Measurements from ENCODE around the gene GPLD1.

Gene GPLD1

GRCh38 chr6:24490948-24491347 is 1.6 kb upstream of the GPLD1 start:
- TF ChIP-seq TOX (CRISPR knock-in tag; IDR thresholded peaks at IDR 0.05; ENCODE audit: borderline replicate concordance) (no peak), ESRRG (CRISPR knock-in tag; IDR thresholded peaks at IDR 0.05) (no peak), TCF4 (CRISPR knock-in tag; IDR thresholded peaks at IDR 0.05; ENCODE audit: borderline replicate concordance) (no peak), CREB5 (CRISPR knock-in tag; IDR thresholded peaks at IDR 0.05; ENCODE audit: low read depth) (no peak), PPARA (CRISPR knock-in tag; IDR thresholded peaks at IDR 0.05; ENCODE audit: borderline replicate concordance) (no peak), OSR1 (CRISPR knock-in tag; IDR thresholded peaks at IDR 0.05) (no peak), ZFP30 (CRISPR knock-in tag; IDR thresholded peaks at IDR 0.05) (no peak)
- TF ChIP-seq, protein P1, sequence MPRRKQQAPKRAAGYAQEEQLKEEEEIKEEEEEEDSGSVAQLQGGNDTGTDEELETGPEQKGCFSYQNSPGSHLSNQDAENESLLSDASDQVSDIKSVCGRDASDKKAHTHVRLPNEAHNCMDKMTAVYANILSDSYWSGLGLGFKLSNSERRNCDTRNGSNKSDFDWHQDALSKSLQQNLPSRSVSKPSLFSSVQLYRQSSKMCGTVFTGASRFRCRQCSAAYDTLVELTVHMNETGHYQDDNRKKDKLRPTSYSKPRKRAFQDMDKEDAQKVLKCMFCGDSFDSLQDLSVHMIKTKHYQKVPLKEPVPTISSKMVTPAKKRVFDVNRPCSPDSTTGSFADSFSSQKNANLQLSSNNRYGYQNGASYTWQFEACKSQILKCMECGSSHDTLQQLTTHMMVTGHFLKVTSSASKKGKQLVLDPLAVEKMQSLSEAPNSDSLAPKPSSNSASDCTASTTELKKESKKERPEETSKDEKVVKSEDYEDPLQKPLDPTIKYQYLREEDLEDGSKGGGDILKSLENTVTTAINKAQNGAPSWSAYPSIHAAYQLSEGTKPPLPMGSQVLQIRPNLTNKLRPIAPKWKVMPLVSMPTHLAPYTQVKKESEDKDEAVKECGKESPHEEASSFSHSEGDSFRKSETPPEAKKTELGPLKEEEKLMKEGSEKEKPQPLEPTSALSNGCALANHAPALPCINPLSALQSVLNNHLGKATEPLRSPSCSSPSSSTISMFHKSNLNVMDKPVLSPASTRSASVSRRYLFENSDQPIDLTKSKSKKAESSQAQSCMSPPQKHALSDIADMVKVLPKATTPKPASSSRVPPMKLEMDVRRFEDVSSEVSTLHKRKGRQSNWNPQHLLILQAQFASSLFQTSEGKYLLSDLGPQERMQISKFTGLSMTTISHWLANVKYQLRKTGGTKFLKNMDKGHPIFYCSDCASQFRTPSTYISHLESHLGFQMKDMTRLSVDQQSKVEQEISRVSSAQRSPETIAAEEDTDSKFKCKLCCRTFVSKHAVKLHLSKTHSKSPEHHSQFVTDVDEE (CRISPR knock-in tag; IDR thresholded peaks at IDR 0.05) = no peak
- ATAC-seq = no peak

DNA sequence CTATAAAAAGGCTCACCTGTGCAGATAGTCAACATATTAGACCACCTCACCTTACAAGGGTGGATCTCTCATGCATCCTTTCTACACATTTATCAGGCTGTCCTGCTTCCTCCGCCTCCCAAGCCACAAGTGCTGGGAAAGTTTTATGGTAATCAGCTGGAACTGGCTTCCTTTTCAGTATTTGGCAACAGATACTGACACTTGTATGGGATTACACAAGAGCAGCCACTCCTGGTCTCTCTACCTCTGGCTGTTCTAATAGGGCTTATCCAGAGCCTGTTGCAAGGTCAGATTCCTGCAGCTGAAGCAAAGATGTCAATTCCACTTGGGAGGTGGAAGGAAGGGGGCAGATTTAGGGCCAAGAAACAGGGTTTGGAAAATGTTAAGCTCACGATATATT is 503 bp upstream of the GPLD1 start:
- no peak for ATAC-seq
- TF ChIP-seq ARNTL (CRISPR knock-in tag; IDR thresholded peaks at IDR 0.05; ENCODE audit: borderline replicate concordance, low read depth) = no peak
- TF ChIP-seq ZNF565 (CRISPR knock-in tag; conservative IDR thresholded peaks at IDR 0.05; ENCODE audit: low read depth) = no peak
- TF ChIP-seq CREB5 (CRISPR knock-in tag; IDR thresholded peaks at IDR 0.05; ENCODE audit: low read depth) = no peak
- no peak for TF ChIP-seq ZFP3 (CRISPR knock-in tag; IDR thresholded peaks at IDR 0.05)
- no peak for TF ChIP-seq ZNF8 (CRISPR knock-in tag; IDR thresholded peaks at IDR 0.05)
- TF ChIP-seq, protein P1 (CRISPR knock-in tag; IDR thresholded peaks at IDR 0.05) = no peak
- TF ChIP-seq PPARA (CRISPR knock-in tag; IDR thresholded peaks at IDR 0.05; ENCODE audit: borderline replicate concordance) = no peak
- no peak for TF ChIP-seq ZFP30 (CRISPR knock-in tag; IDR thresholded peaks at IDR 0.05)
- no peak for TF ChIP-seq GLIS3 (CRISPR knock-in tag; IDR thresholded peaks at IDR 0.05)
- TF ChIP-seq SNAI2 (CRISPR knock-in tag; IDR thresholded peaks at IDR 0.05) = no peak
- TF ChIP-seq RARB (CRISPR knock-in tag; IDR thresholded peaks at IDR 0.05) = no peak
- no peak for TF ChIP-seq ZC3H10 (CRISPR knock-in tag; IDR thresholded peaks at IDR 0.05)
- no peak for TF ChIP-seq CSDC2 (CRISPR knock-in tag; IDR thresholded peaks at IDR 0.05)
- TF ChIP-seq, protein P2, sequence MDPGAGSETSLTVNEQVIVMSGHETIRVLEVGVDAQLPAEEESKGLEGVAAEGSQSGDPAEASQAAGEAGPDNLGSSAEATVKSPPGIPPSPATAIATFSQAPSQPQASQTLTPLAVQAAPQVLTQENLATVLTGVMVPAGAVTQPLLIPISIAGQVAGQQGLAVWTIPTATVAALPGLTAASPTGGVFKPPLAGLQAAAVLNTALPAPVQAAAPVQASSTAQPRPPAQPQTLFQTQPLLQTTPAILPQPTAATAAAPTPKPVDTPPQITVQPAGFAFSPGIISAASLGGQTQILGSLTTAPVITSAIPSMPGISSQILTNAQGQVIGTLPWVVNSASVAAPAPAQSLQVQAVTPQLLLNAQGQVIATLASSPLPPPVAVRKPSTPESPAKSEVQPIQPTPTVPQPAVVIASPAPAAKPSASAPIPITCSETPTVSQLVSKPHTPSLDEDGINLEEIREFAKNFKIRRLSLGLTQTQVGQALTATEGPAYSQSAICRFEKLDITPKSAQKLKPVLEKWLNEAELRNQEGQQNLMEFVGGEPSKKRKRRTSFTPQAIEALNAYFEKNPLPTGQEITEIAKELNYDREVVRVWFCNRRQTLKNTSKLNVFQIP (CRISPR knock-in tag; IDR thresholded peaks at IDR 0.05; ENCODE audit: borderline replicate concordance, low read depth) = no peak
- TF ChIP-seq ZNF70 (CRISPR knock-in tag; IDR thresholded peaks at IDR 0.05) = no peak
- no peak for TF ChIP-seq OSR1 (CRISPR knock-in tag; IDR thresholded peaks at IDR 0.05)
- no peak for TF ChIP-seq ISL1 (CRISPR knock-in tag; IDR thresholded peaks at IDR 0.05)
- TF ChIP-seq TCF4 (CRISPR knock-in tag; IDR thresholded peaks at IDR 0.05; ENCODE audit: borderline replicate concordance) = no peak
- TF ChIP-seq, protein P3, sequence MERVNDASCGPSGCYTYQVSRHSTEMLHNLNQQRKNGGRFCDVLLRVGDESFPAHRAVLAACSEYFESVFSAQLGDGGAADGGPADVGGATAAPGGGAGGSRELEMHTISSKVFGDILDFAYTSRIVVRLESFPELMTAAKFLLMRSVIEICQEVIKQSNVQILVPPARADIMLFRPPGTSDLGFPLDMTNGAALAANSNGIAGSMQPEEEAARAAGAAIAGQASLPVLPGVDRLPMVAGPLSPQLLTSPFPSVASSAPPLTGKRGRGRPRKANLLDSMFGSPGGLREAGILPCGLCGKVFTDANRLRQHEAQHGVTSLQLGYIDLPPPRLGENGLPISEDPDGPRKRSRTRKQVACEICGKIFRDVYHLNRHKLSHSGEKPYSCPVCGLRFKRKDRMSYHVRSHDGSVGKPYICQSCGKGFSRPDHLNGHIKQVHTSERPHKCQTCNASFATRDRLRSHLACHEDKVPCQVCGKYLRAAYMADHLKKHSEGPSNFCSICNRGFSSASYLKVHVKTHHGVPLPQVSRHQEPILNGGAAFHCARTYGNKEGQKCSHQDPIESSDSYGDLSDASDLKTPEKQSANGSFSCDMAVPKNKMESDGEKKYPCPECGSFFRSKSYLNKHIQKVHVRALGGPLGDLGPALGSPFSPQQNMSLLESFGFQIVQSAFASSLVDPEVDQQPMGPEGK (CRISPR knock-in tag; IDR thresholded peaks at IDR 0.05; ENCODE audit: borderline replicate concordance) = no peak
- no peak for TF ChIP-seq BACH2 (CRISPR knock-in tag; IDR thresholded peaks at IDR 0.05; ENCODE audit: borderline replicate concordance)
